ENCODE results near the gene MPPED2. TPM values are rescaled to one million over a fixed set of nuclear protein-coding genes. Genes with fewer than 3 reads are reported as not detected.

MPPED2 gene
- total RNA-seq, 2 donors from 2014 or later = 1.6 to 3.1 TPM

DNA sequence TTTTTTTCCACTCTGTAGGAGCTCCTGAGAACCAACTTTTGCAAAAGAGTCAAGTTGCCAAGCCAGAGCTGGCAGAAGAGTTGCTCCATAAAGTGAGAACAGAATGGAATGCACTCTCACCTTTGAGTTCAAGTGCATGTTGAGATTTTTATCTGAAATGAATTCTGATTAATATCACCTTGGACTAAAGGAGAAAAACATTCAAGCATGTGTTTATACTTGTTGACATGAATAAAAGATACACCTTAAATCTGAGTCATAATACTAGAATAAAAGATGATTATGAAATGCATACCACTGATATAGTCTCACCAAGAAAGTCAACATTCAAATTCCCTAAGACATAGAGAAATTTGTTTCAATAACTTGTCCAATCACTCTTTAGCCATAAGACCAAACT lies 225.4 kb downstream of the MPPED2 start:
- H3K4me3 ChIP-seq = no peak overlapping the region
- intact Hi-C loops (cut with DNase I) = no loop called here

More for the DNA sequence above, 225.4 kb downstream of the MPPED2 start:
- DNase-seq (no peak), ATAC-seq (no peak)
- H3K27ac ChIP-seq = no peak overlapping the region
- no peaks in the 10 kb centered on the region for H3K4me1 ChIP-seq
- no peaks in the 10 kb centered on the region for H3K27me3 ChIP-seq
- TF ChIP-seq, protein P1, sequence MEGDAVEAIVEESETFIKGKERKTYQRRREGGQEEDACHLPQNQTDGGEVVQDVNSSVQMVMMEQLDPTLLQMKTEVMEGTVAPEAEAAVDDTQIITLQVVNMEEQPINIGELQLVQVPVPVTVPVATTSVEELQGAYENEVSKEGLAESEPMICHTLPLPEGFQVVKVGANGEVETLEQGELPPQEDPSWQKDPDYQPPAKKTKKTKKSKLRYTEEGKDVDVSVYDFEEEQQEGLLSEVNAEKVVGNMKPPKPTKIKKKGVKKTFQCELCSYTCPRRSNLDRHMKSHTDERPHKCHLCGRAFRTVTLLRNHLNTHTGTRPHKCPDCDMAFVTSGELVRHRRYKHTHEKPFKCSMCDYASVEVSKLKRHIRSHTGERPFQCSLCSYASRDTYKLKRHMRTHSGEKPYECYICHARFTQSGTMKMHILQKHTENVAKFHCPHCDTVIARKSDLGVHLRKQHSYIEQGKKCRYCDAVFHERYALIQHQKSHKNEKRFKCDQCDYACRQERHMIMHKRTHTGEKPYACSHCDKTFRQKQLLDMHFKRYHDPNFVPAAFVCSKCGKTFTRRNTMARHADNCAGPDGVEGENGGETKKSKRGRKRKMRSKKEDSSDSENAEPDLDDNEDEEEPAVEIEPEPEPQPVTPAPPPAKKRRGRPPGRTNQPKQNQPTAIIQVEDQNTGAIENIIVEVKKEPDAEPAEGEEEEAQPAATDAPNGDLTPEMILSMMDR (IDR thresholded peaks at IDR 0.05) = no peak
- no peaks in the 10 kb centered on the region for H3K9me3 ChIP-seq
- no peaks in the 10 kb centered on the region for H3K36me3 ChIP-seq (replicated peaks in 1 of 2; ENCODE audit: insufficient read depth in 1 of 2, low read depth in 2 of 2)
